HG03045 (cell line): ENCODE data around the gene DBNL.
"Not testable (repeated sequence)": the region's sequence is repeated elsewhere in the genome, so short reads cannot be mapped to it uniquely, and the experiment has no call there.

Experiments used
- ATAC-seq: cut with Tn5 transposase; IDR thresholded peaks from one replicate; pipeline ENCODE4 v1.9.1; 2021; ENCODE audit warnings: mild to moderate bottlenecking, moderate library complexity; ENCODE audit not compliant: unreplicated experiment

The DBNL gene

GRCh38 chr7:44044315-44045225 is at the start of gene DBNL:
Gene DBNL (plus strand): TSS chr7:44044702. CDS start chr7:44044738, 36 bp downstream.
- peak; percentile 69 for ATAC-seq

DNA sequence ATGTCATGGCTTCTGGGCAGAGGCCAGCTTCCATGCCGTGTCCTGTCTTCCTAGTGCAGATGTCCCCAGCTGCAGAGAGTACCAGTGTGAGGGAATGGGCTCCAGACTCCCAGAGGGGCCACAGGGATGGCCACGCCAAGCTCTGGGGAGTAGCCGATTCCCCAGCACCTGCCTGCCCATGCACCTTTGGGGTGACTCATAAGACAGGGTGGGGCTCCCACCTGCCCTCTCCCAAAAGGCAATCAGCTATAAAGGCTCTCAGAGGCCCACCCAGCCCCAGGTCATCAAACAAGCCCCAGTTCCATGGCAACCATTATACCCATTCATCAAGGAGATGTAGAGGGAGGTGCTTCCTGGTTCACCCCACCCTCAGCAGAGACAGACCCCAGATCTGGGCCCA is 47.0 kb upstream of the DBNL start, which contains the start of gene SPDYE1:
Gene SPDYE1 (plus strand): TSS at position 366 of the 400 bp plus-strand sequence. CDS start 2,053 bp downstream, outside the sequence.
- ATAC-seq = not testable (repeated sequence)

GRCh38 chr7:44012081-44012480 is 32.4 kb upstream of the DBNL start:
- not testable (repeated sequence) for ATAC-seq

DNA sequence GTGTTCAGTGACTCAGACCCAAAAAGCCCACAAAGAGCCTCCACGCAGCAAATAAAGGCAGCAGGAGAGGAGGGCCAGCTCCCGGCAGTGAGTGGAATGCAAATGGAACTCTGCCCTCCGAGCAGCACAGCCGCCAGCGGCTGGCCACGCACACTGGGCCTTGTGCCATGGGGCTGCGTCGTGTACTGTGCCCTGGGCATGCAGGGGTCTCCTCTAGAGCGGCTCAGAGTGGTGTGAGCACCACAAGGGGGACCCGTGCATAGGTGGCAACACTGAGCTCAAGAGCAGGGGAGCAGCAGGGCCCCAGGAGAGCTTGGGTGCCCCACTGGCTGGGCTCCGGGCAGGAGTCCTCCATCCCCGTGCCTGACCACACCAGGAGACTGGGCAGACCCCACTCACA is 29.4 kb upstream of the DBNL start:
- ATAC-seq = not testable (repeated sequence)

DNA sequence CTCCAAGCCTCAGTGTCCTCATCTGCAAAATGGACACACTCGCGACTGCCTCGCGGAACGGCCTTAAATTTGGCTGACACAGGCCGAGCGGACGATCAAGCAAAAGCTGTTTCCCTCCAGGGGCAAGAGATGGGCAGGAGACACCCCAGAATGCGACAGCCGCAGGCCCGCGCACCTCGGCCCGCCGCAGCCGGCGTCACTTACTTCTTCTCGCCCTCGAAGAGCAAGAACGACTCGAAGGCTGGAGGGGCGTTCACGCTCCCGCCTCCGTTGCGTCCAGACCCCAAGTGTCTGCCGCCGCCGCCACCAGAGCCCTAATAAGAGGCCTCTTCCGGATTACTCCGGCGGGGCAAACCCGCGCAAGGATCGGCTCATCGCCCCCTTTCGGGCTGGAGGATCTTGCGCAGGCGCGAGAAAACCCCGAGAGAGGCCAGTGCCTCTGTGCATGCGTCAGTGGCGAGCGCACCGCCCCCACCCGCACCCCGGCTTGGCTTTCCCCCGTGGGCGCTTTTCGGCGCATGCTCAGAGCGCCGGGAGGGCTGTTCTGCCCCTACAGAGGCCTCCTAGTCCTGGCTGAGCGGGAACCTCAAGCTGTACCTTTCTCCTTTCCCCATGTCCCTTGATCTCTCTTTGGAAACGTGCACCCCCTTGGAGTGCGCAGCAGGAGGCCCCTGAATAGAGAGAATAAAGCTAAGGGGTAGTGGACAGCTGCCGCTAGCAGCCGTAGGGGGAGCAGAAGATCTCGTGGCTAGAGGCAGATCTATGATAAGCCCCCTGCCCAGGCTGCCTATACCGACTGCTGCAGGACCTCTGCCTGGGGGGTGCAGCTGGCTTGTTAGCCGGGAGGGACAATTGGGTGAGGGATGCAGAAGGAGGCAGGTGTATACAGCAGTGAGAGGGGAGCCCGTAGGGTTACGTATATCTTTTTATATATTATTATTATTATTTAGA is 25.4 kb upstream of the DBNL start:
- peak; percentile 93 for ATAC-seq

DNA sequence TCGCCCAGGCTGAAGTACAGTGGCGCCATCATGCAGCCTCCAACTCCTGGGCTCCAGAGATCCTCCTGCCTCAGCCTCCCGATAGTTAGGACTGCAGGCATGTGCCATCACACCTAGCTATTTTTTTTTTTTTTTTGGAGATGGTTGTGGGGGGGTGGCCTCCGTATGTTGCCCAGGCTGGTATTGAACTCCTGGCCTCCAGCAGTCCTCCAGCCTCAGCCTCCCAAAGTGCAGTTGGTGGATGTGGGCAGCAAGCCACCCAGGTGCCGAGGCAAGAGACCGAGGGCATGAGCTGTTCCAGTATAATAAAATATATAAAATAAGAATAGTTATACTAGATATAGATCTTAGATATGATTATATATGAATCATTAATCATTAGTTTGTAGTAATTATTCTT is 24.7 kb upstream of the DBNL start:
- not testable (repeated sequence) for ATAC-seq

GRCh38 chr7:44022069-44022468 is 22.4 kb upstream of the DBNL start:
- ATAC-seq = not testable (repeated sequence)

DNA sequence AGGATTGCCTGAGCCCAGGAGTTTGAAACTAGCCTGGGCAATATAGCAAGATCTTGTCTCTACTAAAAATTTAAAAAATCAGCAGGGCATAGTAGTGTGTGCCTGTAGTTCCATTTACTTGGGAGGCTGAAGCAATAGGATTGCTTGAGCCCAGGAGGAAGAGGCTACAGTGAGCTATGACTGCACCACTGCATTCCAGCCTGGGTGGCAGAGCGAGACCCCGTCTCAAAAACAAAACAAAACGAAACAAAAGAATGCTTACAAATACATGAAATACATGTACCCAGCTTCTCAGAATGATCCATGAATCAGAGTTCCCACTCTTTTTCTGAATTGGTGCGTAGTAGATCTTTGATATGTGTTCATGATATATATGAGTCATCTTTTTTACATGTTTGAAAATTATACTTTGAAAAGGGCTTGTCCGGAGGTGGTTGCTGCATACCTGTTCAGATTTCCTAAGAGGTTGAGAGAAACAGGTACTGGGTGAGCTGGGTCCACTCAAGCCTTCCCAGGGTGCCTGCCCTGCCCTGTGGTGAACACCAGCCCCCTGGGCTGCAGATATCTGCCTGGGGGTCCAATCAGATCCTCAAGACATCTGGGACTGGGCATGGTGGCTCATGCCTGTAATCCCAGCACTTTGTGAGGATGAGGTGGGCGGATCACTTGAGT is 21.6 kb upstream of the DBNL start:
- not testable (repeated sequence) for ATAC-seq

GRCh38 chr7:44029433-44029832 is 15.1 kb upstream of the DBNL start:
- not testable (repeated sequence) for ATAC-seq

GRCh38 chr7:44030029-44030428 is 14.5 kb upstream of the DBNL start:
- not testable (repeated sequence) for ATAC-seq

GRCh38 chr7:44031319-44031718 is 13.2 kb upstream of the DBNL start:
- ATAC-seq = not testable (repeated sequence)

DNA sequence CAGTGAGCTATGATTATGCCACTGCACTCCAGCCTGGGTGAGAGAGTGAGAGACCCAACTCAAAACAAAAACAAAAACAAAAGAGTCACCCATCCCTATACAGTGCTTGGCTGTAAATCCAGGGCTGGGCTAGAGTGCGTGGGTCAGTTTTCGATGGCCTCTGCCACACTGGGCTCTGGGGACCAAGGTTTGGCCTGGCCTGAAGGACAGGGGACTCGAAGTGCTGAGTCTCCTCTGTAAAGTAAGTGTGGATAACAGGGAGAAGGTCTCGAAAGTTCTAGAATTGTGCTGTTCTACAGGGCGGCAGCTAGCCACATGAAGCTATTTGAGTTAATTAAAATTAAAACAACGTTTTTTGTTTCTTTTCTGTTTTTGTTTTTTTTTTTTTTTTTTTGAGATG is 12.5 kb upstream of the DBNL start:
- ATAC-seq = not testable (repeated sequence)

GRCh38 chr7:44033971-44034844 is 10.3 kb upstream of the DBNL start:
- not testable (repeated sequence) for ATAC-seq

DNA sequence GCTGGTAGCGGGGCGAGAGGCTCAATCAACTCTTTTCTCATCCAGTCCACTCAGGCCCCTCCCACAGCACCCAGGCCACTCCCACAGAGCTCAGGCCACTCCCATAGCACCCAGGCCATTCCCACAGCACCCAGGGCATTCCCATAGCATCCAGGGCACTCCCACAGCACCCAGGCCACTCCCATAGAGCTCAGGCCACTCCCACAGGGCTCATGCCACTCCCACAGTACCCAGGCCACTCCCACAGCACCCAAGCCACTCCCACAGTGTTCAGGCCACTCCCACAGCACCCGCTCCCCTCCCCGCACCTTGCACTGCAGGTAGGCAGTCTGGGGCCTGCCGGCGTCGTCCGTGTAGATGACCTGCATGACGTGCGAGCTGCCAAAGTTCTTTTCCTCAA is 8.1 kb upstream of the DBNL start:
- ATAC-seq = not testable (repeated sequence)

- not testable (repeated sequence) for ATAC-seq
Measured at GRCh38 chr7:44037951-44038350, 6.6 kb upstream of the DBNL start.

- not testable (repeated sequence) for ATAC-seq
Measured at GRCh38 chr7:44038553-44038952, 5.9 kb upstream of the DBNL start.

DNA sequence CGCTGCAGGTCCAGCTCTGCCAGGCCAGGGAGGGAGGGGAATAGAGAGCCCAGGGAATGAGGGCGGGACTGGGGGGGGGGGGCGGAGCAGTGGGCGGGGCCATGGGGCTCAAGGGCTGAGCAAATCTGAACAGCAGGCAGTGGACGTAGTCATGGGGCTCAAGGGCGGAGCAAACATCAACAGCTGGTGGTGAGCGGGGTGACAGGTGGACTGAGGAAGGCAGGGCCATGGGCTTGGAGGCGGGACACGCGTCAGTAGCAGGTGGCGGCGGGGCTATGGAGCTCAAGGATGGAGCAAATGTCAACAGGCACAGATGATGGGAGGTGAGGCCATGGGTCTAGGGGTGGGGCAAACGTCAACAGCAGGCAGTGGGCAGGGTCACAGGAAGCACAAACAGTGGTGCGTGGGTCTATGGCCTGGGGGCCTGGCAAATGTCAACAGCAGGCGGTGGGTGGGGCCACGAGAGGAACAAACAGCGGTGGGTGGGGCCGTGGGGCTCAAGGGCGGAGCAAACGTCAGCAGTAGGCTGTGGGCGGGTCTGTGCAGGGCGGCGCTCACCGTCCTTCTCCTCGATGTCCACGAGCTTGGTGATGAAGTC is 5.4 kb upstream of the DBNL start:
- ATAC-seq = peak; percentile 74

DNA sequence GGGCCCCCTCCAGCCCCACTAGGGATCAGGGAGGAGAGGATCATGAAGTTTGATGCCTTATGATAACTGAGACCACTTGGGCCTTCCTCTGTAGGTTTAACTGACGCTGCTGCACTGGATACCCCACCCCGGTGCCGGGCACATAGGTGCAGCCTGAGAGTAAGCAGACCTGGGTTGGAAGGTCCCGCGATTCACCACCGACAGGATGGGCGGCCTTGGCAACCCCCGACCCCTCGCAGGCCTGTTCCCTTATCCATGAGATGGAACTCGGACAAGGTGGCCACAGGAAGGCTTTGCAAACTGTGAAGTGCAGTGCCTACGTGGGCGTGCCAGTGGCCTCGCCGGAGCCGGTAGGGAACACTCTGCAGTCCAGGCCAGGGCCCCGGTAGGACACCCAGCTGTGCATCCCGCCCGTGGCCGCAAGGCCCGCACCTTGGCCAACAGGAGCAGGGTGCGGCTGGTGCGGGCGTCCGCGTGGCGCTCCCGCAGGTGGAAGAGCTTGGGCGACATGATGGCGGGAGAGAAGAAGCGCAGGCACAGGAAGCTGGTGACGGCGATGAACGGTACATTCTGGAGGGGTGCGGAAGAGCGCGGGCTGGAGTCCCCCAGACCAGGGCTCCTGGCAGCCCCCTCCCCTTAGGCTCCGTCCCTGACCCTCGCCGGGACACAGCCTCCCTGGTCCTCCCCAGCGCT is 4.6 kb upstream of the DBNL start:
- peak; percentile 8 for ATAC-seq

DNA sequence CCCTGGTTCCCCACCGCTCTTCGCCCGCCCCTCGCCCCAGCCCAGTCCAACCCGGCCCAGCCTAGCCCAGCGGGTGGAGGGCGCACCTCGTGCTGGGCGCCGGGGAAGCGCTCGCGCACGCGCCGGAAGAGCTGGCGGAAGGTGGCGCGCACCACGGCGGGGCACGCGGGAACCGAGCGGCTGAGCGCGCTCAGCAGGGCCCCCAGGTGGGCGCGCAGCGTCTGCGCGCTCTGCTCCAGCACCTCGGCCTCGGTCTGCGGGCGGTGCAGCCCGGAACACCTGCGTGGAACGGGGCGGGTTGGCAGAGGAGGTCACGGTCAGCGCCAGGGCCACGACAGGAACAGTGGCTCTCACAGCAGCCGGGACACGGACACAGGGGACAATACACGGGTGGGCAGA is 4.0 kb upstream of the DBNL start:
- peak; percentile 41 for ATAC-seq
